ENCODE results near the gene XYLT2.

GRCh38 chr17:50356892-50357510 is 11.1 kb downstream of the XYLT2 start:
- TF ChIP-seq RAD21 (IDR thresholded peaks at IDR 0.05; ENCODE audit: low read depth), result no peak
- TF ChIP-seq TCF12 (IDR thresholded peaks at IDR 0.05; ENCODE audit: low read depth), result no peak
- no peak for TF ChIP-seq YY1 (IDR thresholded peaks at IDR 0.05; ENCODE audit: low read depth)
